ENCODE data around the gene RPL22. TPM values are rescaled to one million over a fixed set of nuclear protein-coding genes. Genes with fewer than 3 reads are reported as not detected.

The RPL22 gene
- total RNA-seq, 1 donor from 2014 or later = 318 TPM

DNA sequence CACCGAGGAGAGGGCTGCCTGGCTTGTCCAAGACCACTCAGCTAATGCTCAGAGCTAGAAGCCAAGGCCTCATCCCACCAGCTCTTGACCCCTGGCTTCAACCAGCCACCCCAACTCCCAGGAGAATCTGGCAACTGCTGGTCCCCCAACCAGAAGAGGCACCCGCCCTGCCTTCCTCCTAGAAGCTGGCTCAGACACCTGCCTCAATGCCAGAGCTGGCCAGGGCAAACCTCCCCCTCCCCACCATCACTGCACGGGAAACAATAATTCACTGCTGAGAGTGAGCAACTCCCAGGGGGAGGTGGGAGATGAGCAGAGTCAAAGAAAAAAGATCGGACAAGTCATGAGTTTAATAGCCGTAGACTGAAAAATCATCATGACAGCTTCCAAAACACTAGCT lies 22.6 kb downstream of the RPL22 start:
- intact Hi-C loops (cut with micrococcal nuclease) = no loop called here

DNA sequence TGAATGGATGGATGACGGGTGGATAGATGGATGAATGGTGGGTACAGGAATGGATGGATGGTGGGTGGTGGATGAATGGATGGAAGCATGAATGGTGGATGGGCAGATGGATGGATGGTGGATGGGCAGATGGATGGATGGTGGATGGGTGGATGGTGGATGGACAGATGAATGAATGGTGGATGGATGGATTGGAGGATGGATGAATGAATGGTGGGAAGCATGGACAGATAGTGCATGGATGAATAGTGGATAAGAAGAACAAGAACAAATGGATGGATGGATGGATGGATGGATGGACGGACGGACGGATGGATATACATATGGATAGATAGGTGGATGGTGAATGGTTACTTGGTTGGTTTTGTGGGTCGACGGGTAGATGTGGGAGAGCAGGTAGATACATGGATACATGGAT lies 24.0 kb downstream of the RPL22 start:
- intact Hi-C loops (cut with micrococcal nuclease) = no loop called here

DNA sequence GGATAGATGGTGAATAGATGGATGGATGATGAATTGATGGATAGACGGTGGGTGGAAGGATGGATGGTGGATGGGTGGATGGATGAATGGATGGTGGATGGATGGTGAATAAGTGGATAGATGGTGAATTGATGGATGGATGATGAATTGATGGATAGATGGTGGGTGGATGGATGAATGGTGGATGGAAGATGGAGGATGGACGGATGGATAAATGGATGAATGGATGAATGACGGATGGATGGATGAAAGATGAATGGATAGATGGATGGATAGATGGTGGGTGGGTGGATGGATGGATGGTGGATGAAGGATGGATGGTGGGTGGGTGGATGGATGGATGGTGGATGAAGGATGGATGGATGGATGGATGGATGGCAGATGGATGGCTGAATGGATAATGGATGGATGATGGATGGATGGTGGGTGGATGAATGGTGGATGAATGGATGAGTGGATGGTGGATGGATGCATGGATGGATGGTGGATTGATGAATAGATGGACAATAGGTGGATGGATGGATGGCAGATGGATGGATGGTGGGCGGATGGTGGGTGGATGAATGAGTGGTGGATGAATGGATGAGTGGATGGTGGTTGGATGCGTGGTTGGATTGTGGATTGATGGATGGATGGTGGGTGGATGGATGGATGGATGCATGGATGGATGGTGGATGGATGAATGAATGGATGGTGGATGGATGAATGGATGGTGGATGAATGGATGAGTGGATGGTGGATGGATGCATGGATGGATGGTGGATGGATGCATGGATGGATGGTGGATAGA lies 24.6 kb downstream of the RPL22 start:
- intact Hi-C loops (cut with micrococcal nuclease) = no loop called here

- intact Hi-C loops (cut with micrococcal nuclease) = no loop called here
Measured at GRCh38 chr1:6172549-6172948, 26.8 kb downstream of the RPL22 start.

GRCh38 chr1:6171548-6172124 lies 27.8 kb downstream of the RPL22 start:
- intact Hi-C loops (cut with micrococcal nuclease) = no loop called here

- intact Hi-C loops (cut with micrococcal nuclease) = no loop called here
Measured at GRCh38 chr1:6170742-6171201, 28.6 kb downstream of the RPL22 start.

- intact Hi-C loops (cut with micrococcal nuclease) = no loop called here
Measured at GRCh38 chr1:6170116-6170741, 29.2 kb downstream of the RPL22 start.

DNA sequence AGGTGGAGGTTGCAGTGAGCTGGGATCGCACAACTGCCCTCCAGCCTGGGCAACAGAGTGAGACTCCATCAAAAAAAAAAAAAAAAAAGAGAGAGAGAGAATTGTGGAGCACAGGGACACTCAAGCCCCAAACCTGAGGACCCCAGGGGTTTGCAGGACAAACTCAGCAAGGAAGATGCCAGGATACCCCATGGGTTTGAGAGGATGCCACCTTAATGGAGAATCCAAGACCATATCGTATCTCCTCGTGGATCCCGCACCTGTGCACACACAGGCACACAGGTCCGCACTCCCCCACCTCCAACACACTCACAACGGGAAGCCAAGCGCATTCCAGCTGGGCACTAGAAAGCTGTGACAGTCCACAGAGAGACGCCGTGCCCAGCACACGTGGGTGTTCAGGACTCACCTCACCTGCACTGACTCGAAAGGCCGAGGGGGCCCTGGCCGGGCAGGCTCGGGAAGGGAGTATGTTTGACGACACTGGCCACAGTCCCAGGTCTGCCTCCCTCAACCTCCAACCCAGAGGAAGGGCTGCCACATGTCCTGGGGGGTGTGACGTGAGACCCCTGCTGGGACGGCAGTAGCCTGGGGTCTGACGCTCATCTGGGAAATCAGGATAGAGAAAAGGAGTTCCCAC lies 30.3 kb downstream of the RPL22 start:
- intact Hi-C loops (cut with micrococcal nuclease) = no loop called here

DNA sequence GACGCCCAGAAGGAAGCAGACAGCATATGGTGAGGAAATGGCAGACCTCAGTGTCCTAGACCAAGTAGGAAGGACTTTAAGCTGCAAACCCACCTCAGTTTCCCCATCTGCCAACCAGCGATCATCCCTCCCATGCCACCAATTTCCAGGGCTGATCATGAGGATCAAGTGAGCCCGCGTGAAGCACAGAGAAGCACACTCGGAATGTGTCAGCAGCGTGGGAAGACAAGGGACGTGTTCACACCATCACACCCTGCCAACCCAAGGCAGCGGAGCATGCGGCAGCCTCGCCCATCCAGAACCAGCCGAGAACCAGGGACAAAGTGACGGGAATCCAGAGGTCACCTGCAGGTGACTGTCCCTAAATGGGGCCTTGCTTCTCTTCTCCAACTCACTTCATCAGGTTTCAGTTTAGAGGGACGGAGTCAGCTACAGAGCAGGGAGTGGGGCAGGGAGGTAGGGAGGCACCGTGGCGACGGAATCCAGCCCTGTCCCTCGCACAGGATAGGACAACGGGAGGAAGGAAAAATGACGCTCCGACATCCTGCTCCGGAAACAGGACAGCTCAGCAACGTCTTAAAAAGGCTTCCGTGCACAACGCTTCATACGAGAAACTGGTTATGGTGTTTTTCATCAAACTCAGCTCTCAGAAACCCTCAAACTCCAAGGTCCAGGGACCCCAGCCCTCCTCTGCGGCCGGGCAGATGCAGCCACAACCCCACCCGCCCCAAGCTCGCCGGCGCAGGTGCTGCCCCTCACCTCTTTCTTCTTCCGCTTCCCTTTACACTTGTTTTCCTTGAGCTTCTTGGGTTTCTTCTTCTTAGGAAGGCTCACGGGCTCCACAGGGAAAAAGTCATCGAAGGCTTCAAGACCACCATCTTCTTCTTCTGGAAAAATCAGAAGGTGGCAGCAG lies 31.7 kb downstream of the RPL22 start:
- intact Hi-C loops (cut with micrococcal nuclease) = no loop called here

DNA sequence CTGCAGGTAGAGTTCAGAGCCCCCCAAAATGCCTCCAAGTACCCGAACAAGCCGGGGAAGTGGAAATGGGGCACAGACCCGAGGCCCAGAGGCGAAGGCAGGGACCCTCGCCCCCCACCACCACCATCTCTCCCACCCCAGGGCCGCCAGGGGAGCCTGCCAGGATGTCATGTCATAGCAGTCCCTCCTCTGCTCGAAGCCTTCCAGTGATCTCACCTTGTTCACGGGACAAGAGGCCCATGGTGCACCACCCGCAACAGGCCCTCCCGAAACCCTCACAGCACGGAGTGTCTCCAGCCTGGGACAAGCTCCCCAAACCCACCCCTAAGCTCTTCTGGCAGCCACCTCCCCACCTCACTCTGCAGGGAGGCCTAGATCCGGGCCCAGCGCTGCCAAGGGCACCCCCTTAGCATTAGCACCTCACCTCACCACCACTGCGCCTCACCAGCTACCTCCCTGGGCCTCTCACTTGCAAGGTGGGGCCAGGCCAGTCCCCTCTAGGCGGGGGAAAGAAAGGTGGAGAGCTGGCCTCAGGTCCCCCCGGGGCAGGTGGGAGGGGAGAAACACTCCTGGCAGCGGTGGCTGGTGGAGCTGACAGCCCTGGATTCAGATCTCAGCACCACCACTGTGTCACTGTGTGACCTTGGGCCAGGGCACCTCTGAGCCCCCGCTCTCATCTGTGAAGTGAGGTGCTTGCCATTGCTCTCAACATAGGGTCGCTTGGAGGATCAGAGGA lies 32.6 kb downstream of the RPL22 start:
- intact Hi-C loops (cut with micrococcal nuclease) = no loop called here

- intact Hi-C loops (cut with micrococcal nuclease) = no loop called here
Measured at GRCh38 chr1:6166221-6166620, 33.2 kb downstream of the RPL22 start.

- intact Hi-C loops (cut with micrococcal nuclease) = no loop called here
Measured at GRCh38 chr1:6165441-6165985, 33.9 kb downstream of the RPL22 start.

GRCh38 chr1:6165027-6165426 lies 34.4 kb downstream of the RPL22 start:
- intact Hi-C loops (cut with micrococcal nuclease) = no loop called here

DNA sequence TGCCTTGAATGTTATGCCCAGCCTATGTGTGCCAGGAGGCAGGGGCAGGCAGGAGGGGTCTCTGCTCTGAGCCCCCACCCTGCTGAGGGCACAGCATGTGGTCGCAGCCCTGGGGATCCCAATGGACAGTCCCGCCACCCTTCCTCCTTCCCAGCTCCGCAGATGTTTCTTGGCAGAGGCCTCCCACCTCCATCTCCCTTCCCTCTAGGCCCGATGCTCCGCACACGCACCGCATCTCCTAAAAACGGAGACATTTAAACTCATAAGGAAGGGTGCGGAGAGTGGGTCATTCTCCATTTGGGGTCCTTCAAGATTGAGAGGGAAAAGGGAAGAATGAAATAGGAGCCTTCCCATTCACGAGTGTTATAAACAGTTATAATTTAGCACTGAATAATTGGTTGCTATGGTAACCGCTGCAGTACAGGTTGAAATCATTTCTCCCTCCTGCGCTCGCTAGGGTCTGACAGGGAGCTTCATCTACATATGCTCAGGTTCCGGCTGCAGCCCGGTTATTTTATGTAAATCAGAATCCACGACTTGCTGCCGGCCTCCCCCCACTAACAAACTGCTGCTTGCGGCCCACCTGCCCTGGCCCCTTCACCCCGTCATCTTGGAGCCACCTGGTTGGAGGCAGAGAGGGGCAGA lies 35.3 kb downstream of the RPL22 start:
- intact Hi-C loops (cut with micrococcal nuclease) = no loop called here

GRCh38 chr1:6163191-6163972 lies 36.0 kb downstream of the RPL22 start:
- intact Hi-C loops (cut with micrococcal nuclease) = no loop called here

- intact Hi-C loops (cut with micrococcal nuclease) = no loop called here
Measured at GRCh38 chr1:6162773-6163172, 36.6 kb downstream of the RPL22 start.

DNA sequence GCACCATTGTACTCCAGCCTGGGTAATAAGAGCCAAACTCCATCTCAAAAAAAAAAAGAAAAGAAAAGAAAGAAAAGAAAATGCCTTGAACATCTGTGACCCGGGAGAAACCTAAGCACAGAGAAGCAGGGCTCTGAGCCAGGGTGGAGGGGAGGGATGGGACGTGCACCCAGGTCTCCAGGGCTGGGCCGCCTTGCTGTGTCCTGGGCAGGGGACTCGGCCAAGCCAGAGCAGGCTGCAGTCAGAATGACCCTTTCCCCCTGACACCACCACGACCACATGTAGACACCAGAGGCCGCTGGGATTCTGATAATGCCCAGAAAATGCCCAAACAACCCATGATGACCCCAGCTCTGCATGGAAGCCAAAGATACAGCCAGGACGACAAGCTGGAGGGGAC lies 37.1 kb downstream of the RPL22 start:
- intact Hi-C loops (cut with micrococcal nuclease) = no loop called here

- intact Hi-C loops (cut with micrococcal nuclease) = no loop called here
Measured at GRCh38 chr1:6158181-6158580, 41.2 kb downstream of the RPL22 start.

Measured in T-helper 1 cell treated with Interleukin-12 subunit alpha and Interleukin-12 subunit beta and Interleukin-4 antibody, amounts not matched to agents 30 ng/mL and 1 ng/mL, for 36 hours (primary cell).